ENCODE measurements around the gene USP20. TPM values are rescaled to one million over a fixed set of nuclear protein-coding genes. Genes with fewer than 3 reads are reported as not detected.

Gene USP20
- total RNA-seq, 1 experiment from 2014 or later, result 10.2 TPM

DNA sequence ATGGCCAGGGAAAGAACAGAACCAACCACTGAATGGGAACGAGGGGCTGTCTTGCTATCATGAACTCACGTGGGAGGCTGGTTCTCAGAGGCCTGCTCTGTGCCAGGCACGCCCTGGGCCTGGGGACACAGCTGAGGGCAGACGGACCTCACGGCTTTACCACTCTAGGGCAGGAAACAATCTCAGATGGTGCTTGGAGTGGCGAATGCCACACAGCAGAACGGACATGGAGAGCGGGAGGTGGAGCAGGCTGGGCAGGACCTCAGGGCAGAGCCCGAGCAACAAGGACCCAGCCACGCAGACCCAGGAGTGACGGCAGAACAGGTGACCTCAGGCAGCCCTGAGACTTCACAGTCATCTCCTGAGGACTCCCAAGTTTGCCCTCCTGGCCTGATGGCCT is 20.0 kb upstream of the USP20 start:
- no peak for DNase-seq
- Histone ChIP-seq H3K4me3 (no peak overlapping the region), H3K27me3 (no peaks in the 10 kb centered on the region), H3K36me3 (peaks cover 38% of the 10 kb centered on the region), H3K9me3 (no peaks in the 10 kb centered on the region)

DNA sequence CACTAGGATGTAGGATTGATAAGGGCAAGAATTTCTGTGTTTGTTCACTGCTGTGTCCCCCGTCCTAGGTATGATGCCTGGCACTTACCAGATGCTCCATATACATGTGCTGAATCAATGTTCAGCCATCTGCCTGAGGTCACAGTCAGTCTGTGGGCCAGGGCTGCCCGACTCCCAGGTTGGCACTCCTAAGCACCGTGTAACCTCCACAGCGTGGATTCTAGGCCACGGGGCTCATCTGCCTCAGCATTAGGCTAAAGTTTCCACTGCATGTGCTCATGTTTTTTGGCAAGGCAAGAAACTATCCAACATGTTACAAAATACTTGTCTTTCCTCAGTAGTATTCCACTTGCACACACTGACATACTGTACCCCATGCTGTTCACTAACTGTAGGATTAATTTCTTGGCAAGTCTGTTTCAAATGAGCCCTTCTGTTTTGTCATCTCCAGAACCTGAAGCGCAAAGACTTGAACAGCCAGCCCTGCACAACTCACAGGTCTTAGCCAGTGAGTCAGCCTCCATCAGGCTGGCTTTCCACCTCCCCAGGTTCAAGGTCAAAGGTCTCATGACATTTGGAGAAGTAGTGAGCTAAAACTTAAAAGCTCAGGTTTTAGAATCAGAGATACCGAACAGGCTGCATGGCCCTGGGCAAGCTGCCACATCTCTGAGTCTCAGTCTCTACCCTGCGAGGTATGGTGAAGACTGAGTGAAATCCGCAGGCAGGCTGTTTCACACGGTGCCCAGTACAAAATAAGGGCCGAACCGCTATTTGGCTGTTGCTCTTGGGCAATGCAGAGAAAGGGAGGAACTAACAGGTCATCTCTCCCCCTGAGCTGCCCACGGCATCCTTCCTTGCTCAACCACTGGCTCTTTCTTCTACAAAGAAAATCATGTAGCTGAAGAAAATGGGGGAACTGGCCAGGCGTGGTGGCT is 18.5 kb upstream of the USP20 start:
- H3K9me3 ChIP-seq, result no peaks in the 10 kb centered on the region
- no peaks in the 10 kb centered on the region for H3K27me3 ChIP-seq
- no peak overlapping the region for H3K4me3 ChIP-seq
- peaks cover 45% of the 10 kb centered on the region for H3K36me3 ChIP-seq
- no peak for DNase-seq

- Histone ChIP-seq H3K4me3 (peak overlapping the region; percentile 55), H3K27me3 (no peaks in the 10 kb centered on the region), H3K36me3 (peaks cover 35% of the 10 kb centered on the region), H3K9me3 (no peaks in the 10 kb centered on the region)
- DNase-seq, result peak; percentile 43
Measured at GRCh38 chr9:129822898-129823541, 12.2 kb upstream of the USP20 start.

DNA sequence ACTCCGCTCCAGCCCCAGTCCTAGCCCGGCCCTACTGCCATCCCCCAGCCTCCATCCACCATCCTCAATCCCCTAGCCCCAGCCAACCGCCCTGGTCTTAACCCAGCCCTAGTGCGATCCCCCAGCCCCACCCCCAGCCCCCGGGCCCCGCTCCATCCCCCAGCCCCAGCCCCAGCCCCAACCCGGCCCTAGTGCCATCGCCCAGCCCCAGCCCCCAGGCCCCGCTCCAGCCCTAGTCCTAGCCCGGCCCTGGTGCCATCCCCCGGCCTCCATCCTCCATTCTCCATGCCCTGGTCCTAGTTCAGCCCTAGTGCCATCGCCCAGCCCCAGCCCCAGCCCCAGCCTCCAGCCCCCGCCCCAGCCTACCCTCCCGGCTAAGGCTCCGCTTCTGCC is 11.7 kb upstream of the USP20 start:
- H3K4me3 ChIP-seq, result peak overlapping the region; percentile 90
- peaks cover 32% of the 10 kb centered on the region for H3K36me3 ChIP-seq
- DNase-seq, result no peak
- H3K9me3 ChIP-seq, result no peaks in the 10 kb centered on the region
- no peaks in the 10 kb centered on the region for H3K27me3 ChIP-seq

DNA sequence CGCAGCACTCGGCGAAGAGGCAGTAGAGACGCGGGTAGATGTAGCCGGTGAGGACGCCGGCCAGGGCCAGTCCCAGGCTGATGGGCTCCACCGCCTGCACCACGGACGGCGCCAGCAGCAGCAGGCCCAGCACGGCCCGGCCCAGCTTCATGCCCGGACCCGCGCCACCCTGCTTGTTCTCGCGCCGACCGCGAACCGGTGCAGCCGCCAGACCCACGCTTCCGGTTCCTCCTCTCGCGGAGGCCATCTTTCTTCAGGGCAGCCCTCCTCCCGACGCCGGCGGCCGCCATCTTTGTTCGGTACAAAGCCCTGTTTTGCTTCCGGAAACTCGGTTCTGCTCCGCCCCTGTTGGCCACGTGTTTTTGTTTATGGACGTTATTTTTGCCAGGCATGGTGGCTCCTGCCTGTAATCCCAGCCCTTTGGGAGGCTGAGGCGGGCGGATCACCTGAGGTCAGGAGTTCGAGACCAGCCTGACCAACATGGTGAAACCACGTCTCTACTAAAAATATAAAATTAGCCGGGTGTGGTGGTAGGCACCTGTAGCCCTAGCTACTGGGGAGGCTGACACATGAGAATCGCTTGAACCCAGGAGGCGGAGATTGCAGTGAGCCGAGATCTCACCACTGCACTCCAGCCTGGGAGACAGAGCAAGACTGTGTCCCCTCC is 11.2 kb upstream of the USP20 start, which contains the start of gene TOR1A:
TSS of gene TOR1A (minus strand) at position 202 of the 667 bp plus-strand sequence. CDS start at position 151, 51 bp downstream.
- peaks cover 27% of the 10 kb centered on the region for H3K36me3 ChIP-seq

GRCh38 chr9:129826344-129826743 is 8.9 kb upstream of the USP20 start:
- DNase-seq, result no peak
- Histone ChIP-seq H3K9me3 (no peaks in the 10 kb centered on the region), H3K36me3 (peaks cover 30% of the 10 kb centered on the region), H3K4me3 (no peak overlapping the region), H3K27me3 (no peaks in the 10 kb centered on the region)

More for the DNA sequence above, 11.2 kb upstream of the USP20 start, which contains the start of gene TOR1A:
- no peaks in the 10 kb centered on the region for H3K27me3 ChIP-seq
- no peaks in the 10 kb centered on the region for H3K9me3 ChIP-seq
- peak within 1 kb of the TSS; percentile 90 for H3K4me3 ChIP-seq
- peak; percentile 92 for DNase-seq

GRCh38 chr9:129826759-129827158 is 8.5 kb upstream of the USP20 start:
- Histone ChIP-seq H3K9me3 (no peaks in the 10 kb centered on the region), H3K27me3 (no peaks in the 10 kb centered on the region), H3K36me3 (peaks cover 30% of the 10 kb centered on the region), H3K4me3 (no peak overlapping the region)
- DNase-seq, result no peak

DNA sequence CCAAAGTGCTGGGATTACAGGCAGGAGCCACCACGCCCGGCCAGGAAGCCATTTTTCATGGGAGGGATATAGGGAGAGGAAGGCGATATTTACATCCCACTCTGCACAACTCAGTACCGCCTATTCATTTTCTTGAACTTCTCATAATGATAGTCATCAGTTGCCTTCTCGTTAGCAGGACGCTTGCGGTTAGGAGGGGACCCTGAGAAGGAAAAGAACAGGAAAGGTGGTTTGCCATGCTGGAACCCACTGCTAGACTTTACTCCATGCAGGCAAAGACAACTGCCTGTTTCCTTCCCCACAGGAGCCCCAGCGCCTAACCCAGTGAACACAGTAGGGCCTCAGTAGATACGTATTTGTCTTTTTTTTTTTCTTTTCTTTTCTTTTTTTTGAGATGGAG is 7.2 kb upstream of the USP20 start:
- peaks cover 33% of the 10 kb centered on the region for H3K36me3 ChIP-seq
- H3K9me3 ChIP-seq, result no peaks in the 10 kb centered on the region
- no peak for DNase-seq
- no peaks in the 10 kb centered on the region for H3K27me3 ChIP-seq
- no peak overlapping the region for H3K4me3 ChIP-seq

- peaks cover 35% of the 10 kb centered on the region for H3K36me3 ChIP-seq
Measured at GRCh38 chr9:129828969-129829368, 6.3 kb upstream of the USP20 start.

GRCh38 chr9:129832982-129833381 is 2.3 kb upstream of the USP20 start:
- DNase-seq, result no peak
- H3K27me3 ChIP-seq, result no peaks in the 10 kb centered on the region

More at GRCh38 chr9:129828969-129829368, 6.3 kb upstream of the USP20 start:
- DNase-seq, result no peak
- Histone ChIP-seq H3K9me3 (no peaks in the 10 kb centered on the region), H3K4me3 (no peak overlapping the region), H3K27me3 (no peaks in the 10 kb centered on the region)

DNA sequence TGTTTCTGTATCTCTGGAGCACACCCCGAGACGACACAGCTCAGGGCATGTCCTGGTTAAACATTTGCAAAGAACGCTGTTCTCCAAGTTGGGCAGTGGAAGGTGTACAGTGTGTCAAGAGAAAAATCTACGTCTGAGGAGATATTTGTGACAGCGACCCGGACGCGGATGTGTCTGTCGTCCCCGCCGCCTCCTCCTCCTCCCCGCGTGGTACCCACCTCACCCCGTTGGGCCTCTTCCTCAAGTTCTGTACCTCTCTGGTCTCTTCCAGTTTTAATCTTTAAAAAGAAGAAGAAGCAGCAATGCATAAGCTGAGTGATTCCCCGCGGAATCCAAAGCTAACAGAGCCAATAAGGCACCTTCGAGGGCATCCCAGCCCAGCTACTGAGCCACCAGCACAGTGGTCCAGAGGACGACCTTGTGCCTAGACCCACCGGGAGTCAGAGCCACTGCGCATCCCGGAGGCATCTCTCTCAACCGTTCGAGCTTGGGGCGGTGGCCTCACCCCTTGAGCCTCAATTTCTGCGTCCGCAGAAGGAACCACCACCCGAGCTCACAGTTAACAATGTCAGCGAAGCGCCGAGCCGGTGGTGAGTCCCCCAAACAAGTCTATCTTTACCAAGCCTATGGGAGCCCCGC is 650 bp upstream of the USP20 start:
- H3K27me3 ChIP-seq, result no peaks in the 10 kb centered on the region
- peak overlapping the region; percentile 77 for H3K4me3 ChIP-seq
- peaks cover 32% of the 10 kb centered on the region for H3K36me3 ChIP-seq
- H3K9me3 ChIP-seq, result no peaks in the 10 kb centered on the region
- DNase-seq, result no peak

More at GRCh38 chr9:129832982-129833381, 2.3 kb upstream of the USP20 start:
- no peaks in the 10 kb centered on the region for H3K9me3 ChIP-seq
- H3K36me3 ChIP-seq, result peaks cover 35% of the 10 kb centered on the region
- H3K4me3 ChIP-seq, result no peak overlapping the region

- DNase-seq, result no peak
- H3K9me3 ChIP-seq, result no peaks in the 10 kb centered on the region
- peak overlapping the region; percentile 77 for H3K4me3 ChIP-seq
- no peaks in the 10 kb centered on the region for H3K27me3 ChIP-seq
- peaks cover 23% of the 10 kb centered on the region for H3K36me3 ChIP-seq
Measured at GRCh38 chr9:129835860-129836223, 584 bp downstream of the USP20 start.

DNA sequence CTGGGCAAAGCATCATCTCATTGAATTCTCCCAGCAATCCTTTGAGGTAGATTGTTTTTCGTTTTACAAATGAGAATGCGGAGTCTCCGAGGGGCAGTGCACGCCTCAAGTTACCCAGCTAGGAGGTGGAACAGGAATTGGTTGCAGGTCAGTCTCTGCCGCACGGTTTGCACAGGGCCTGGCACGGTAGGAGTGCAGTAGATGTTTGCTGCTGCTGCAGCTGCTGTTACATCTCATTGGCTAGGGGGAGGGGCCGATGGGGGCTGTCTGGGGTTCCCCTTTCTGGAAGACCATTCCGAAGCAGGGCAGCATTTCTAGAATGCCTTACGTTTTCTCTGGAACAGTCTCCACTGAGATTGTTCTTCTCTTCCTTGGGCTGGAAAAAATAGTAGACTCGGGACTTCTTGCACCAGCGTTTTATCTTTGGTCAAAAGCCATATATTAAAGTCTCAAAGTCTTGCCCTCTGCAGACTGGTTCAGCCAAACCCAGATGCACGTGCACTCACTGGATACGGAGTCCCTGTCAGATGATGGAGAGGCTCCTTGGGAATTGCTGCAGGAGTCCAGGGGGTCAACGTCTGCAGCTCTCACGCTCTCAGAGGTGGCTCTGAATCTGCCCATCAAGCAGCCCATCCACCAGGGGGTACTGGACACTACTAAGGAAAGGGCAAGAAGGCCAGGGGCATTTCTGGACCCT is 1.2 kb downstream of the USP20 start:
- Histone ChIP-seq H3K36me3 (peaks cover 17% of the 10 kb centered on the region), H3K27me3 (no peaks in the 10 kb centered on the region), H3K4me3 (peak overlapping the region; percentile 77), H3K9me3 (no peaks in the 10 kb centered on the region)
- DNase-seq, result no peak

GRCh38 chr9:129838707-129839259 is 3.5 kb downstream of the USP20 start:
- peak; percentile 43 for DNase-seq
- H3K4me3 ChIP-seq, result no peak overlapping the region
- no peaks in the 10 kb centered on the region for H3K9me3 ChIP-seq
- H3K36me3 ChIP-seq, result no peaks in the 10 kb centered on the region
- no peaks in the 10 kb centered on the region for H3K27me3 ChIP-seq

DNA sequence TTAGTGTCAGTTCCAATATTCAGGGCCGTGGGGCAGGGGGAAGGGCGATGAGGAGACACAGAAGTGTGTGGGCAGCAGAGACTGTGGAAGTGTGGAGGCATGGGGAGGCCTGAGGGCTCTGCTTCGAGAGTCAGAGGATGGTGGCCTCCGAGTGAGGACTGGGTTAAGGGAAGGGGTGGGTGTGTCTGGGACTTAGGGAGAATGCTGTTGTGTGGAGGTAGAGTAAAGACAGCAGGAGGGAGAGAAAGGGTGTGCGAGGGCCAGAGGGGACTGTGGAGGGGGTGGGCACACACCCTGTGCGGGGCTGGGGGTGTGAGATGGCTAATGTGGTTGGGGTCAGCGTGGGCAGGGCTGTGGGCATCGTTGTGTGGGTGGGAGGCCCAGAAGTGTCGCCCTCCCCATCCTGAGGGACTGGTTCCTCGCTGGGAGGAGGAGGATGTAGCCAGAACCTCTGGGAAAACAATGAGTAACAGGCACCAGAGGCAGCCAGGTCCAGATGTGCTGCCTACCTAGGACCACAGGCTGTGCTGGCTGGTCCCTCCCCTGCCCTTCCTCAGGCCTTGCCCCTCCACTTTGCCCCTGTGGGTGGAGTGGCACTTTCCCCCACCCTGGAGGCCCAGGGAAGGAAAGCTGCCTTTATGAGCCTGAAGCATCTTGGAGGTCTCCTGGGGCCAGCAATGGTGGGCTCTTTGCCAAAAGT is 4.2 kb downstream of the USP20 start:
- H3K36me3 ChIP-seq, result no peaks in the 10 kb centered on the region
- no peak overlapping the region for H3K4me3 ChIP-seq
- DNase-seq, result no peak
- no peaks in the 10 kb centered on the region for H3K9me3 ChIP-seq
- no peaks in the 10 kb centered on the region for H3K27me3 ChIP-seq

Data from MG63 (cell line).